NCI-H1436 treated with DMSO at 0.1 percent for 48 hours (cell line): Measurements from ENCODE around the gene SFMBT1.
"Not testable (repeated sequence)": the region's sequence is repeated elsewhere in the genome, so short reads cannot be mapped to it uniquely, and the experiment has no call there.

Experiments
- DNase-seq: peaks from one replicate; lab custom pipeline; 2025; lab: John Stamatoyannopoulos, UW

Gene SFMBT1

GRCh38 chr3:53073553-53074365, 27.9 kb upstream of the SFMBT1 start:
- DNase-seq, result no peak

DNA sequence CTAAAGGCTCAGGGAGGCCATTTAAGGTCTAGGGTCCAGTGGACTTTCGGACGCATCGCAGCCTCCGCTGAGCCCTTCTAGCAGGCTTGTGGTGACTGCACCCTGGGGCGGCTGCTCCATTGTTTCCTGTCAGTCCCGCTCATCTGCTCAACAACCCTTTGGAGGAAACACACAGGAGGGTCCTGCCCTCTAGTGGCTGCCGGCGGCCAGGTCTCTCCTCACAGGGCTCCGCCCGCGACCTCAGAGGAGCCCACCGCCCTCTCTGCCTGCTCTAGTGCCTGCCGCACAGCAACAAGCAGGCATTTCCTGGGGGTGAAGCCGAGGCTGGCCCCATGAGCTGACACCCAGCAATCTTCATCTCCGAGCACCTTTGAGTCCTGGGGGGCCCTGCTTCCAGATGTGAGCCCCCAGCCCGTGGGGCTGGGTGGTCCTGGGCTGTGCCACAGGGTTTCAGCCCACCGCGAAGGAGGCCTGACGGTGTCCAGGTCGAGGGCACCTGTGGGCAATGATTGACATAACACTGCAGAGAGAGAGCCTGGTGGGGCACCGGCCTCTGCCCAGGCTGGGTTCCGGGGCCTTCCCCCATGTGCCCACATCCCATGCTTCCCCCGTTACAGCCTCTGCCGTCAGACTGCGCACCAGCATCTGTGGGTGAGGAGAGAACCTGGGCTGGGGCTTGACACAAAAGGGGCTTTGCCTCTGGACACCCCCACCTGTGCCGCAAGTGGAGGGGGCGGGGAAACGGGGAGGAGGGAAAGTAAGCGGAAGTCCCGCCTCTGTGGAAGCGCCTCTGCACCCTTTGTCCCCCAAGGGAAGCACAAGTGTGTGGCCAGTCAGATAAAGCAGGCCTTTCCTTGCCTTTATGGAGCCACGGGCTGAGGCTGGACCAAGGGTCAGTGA, 27.0 kb upstream of the SFMBT1 start:
- no peak for DNase-seq

DNA sequence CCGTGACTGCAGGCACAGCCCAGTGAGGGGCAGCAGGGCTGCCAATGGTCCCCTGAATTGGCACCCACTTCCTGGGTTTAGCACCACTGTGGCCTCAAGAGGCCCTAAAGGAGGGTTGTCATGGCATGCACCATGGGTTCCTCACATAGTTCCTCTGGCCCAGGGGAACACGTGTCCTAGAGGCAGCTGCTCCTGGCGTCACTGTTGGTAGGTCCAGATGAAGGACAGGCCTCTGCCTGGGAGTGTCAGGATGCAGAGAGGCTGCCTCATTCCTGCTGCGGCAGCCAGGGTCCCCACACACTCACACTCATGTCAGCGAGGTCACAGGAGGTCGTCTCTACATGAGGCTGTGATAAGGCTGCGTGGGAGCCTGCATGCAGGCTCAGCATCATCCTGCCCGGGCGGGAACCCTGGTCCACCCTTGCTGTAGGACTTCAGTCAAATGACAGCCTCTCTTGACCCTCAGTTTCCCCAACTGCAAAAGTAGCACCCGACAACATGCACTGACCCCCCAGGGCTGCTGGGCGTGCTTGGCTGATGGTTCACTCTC, 26.1 kb upstream of the SFMBT1 start:
- no peak for DNase-seq

GRCh38 chr3:53069422-53070068, 23.7 kb upstream of the SFMBT1 start:
- DNase-seq, result no peak

- DNase-seq, result no peak
These were observed 22.3 kb upstream of the SFMBT1 start for GRCh38 chr3:53068176-53068575.

DNA sequence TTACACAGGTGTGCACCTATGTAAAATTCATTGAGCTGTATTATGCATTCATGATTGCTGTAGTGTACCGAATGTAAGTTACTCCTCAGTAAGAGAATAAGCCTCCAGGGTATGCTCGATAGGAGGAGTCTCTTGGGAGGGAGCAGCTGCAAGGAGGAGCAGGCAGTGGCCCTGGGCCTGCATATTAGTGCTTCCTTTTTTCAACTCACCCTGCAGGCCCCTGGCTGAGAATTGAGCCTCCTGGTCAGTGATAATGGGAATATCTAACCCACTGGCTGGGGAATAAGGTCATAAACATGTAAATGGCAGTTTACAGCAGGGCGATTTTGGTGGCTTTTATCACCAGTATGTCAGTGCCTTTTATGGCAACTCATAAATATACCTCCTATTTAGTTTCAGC, 21.7 kb upstream of the SFMBT1 start:
- DNase-seq, result no peak

- DNase-seq, result no peak
These were observed 20.1 kb upstream of the SFMBT1 start for GRCh38 chr3:53065841-53066480.

DNA sequence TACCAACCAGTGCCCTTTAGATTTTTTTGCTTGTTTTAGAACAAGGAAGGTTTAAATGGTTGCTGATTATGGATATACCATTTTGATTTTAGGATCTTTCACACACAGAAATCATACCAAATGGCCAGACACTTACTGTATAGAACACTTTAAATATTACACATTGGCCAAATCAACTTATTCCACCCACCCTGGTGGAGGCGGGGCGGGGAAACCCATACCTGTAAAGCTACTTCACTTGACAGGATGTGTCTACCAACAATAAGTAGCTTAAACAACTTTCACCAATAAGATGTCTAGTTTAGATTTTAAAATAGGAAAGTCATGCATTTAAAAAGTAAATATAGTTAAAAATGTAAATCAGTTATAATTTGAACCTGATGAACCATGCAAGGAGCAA, 17.0 kb upstream of the SFMBT1 start:
- DNase-seq, result no peak

GRCh38 chr3:53056442-53056841, 10.6 kb upstream of the SFMBT1 start:
- DNase-seq, result no peak

GRCh38 chr3:53054233-53054632, 8.4 kb upstream of the SFMBT1 start:
- DNase-seq, result not testable (repeated sequence)

DNA sequence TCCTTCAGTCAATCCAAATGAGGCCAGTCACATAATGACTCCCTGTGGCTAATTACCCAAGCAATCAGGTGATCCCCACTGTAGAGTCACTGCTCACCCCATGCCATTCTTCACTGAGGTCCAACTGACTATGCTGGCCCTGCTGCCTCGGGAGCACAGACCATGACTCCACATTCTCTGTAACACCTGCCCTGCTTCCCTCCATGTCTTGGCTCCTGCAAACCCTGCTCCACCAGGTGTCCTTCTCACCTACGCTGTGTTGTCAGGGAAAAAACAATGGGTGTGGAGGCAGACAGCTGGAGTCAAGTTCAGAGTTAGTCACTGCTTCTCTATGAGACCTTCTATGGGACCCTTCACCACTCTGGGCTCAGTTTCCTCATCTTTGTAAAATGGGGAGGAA, 6.1 kb upstream of the SFMBT1 start:
- no peak for DNase-seq

DNA sequence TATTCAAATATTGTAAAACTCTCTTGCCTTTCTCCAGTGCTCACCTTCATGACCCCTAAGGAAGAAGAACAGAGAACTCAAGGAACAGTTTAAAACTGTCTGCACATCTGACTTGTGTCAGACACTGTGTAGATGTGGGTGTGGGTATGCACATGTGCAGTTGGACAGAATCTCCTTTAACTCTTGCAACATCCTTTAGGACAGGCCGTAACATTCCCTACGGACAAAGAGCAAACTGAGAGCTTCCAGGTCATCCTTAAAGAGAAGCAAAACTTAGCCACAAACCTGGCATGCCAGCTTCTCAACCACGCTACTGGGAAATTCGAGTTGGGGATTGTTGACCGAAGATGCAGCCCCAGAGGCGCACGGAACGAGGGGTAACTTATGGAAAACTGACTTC, 4.1 kb upstream of the SFMBT1 start:
- no peak for DNase-seq

GRCh38 chr3:53046171-53047170, 598 bp upstream of the SFMBT1 start:
- DNase-seq, result no peak

DNA sequence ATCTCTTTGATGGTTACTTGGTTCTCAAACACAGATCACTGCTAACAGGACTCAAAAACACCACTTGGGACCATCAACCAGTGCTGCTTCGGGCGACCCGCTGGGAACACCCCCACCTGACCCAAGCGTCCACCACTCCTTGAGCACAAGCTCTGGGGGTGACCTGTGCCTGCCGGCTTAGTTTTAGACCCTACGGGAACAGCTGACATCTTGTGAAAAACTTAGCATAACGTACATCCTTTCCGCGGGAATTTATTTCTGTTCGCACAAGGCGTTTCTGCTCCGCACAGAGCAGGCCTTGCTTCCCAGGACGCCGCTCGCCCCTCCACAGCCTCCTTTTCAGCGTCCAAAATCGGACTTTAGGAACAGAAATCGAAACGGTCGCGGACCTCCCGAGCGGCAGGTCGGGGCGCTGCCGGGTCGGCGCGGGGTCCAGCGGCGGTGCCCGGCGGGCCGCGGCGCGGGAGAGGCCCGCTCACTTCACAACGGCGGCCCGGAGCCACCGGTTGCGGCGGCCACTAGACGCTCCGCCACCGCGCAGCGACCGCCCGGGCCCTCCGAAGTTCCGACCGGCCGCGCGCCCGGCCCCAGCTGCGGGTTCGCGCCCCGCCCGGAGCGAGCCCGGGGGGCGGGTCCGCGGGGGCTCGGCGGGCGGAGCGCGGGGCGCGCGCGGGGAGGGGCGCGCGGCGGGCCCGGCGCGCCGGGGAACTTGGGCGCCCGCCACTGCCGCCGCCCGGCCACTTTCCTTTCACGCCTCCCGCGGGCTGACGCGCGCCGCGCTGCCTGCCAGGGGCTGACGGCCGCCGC, 959 bp downstream of the SFMBT1 start:
- no peak for DNase-seq

- no peak for DNase-seq
These were observed 1.5 kb downstream of the SFMBT1 start for GRCh38 chr3:53044371-53044710.

GRCh38 chr3:53043738-53044137, 2.1 kb downstream of the SFMBT1 start:
- no peak for DNase-seq

DNA sequence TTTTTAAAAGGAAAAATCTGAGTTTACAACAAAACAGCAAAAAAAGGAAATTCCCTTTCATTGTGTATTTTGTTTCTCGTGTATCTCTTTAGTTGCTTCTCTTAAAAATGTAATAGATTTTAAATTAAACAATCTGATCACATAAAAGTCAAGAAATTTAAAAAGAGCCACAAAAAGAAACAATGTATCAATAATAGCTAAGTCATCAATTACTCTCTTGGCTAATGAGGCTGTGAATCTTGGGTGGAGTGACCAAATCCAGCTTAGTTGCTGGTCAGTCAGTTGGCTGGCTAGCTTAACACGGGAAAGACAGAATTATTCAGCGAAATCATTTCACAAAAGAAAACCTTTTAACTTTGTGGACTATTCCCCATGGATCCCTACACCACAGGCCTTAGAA, 3.2 kb downstream of the SFMBT1 start:
- DNase-seq, result no peak

DNA sequence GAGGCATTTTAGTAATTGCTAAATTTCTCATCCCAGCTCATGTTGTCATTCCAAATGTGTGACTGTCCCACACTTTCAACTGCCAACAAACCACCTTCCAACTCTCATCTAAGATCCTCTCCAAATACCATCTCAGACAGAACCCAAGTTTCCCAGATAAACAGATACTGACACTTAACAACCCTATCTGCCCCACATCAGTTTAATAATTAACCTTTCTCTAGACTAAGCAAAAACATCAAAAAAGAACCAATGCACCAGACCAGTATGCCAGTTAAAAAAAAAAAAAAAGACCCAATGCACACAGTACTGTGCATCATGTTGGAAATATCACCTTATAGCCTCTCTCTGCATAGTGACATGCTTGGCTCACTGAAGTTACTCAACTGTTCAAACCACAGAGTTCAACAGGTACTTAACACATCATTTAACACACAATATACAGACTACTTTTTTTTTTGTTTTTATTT, 5.5 kb downstream of the SFMBT1 start:
- DNase-seq, result no peak

DNA sequence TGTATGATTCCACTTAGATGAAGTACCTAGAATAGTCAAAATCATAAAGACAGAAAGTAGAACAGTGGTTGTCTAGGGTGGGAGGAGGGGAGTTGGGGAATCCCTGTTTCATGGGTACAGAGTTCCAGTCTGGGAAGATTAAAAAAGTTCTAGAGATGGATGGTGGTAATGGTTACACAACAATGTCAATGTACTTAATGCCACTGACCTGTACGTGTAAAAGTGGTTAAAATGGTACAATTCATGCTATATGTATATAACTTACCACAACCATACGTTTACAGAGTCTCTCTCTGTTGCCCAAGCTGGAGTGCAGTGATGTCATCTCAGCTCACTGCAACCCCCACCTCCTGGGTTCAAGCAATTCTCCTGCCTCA, 6.5 kb downstream of the SFMBT1 start:
- no peak for DNase-seq
